BJ (cell line): ENCODE results near the gene HPN. TPM values are rescaled to one million over a fixed set of nuclear protein-coding genes. Genes with fewer than 3 reads are reported as not detected.

Source experiments
- CTCF ChIA-PET: fragments of 350-600 bp; formaldehyde crosslinking; extraction: SDS; loops from one replicate; lab custom pipeline; 2021; ENCODE audit warnings: antibody characterized with exemption, inconsistent platforms; lab: Yijun Ruan, JAX
- POLR2A ChIA-PET: fragments of 300-600 bp; sonication (Branson Sonifier 250); formaldehyde crosslinking; extraction: SDS; loops from one replicate; lab custom pipeline; 2021; ENCODE audit warnings: antibody characterized with exemption; lab: Charles Lee
- DNase-seq: peaks from one replicate; pipeline ENCODE4 v3.0.0-alpha.2; 2011; ENCODE audit warnings: low read depth
- H3K27me3 ChIP-seq: 2 replicates; pipeline ENCODE4 v1.6.0; 2011; ENCODE audit warnings: low read length; ENCODE audit not compliant: control insufficient read depth, insufficient read depth
- H3K36me3 ChIP-seq: 2 replicates; pipeline ENCODE4 v1.5.1; 2011; ENCODE audit warnings: low read length; ENCODE audit not compliant: control insufficient read depth, insufficient read depth
- H3K4me3 ChIP-seq: 2 replicates; pipeline ENCODE4 v1.5.1; 2011; ENCODE audit warnings: low read depth, mild to moderate bottlenecking, control low read depth, low read length
- CTCF ChIP-seq: IDR thresholded peaks from 2 replicates; pipeline ENCODE4 v1.5.1; 2011; ENCODE audit warnings: low read depth, mild to moderate bottlenecking, control low read depth, inconsistent platforms, low read length, moderate library complexity; ENCODE audit not compliant: insufficient read depth
- polyA plus RNA-seq: library from polyadenylated mRNA; depleted of rRNA; stranded (reverse); fragments of >200 nt; gene quantifications from 2 replicates; pipeline ENCODE4 v1.2.3, GENCODE V29; 2011

The HPN gene
- polyA plus RNA-seq, 1 experiment, result not detected

DNA sequence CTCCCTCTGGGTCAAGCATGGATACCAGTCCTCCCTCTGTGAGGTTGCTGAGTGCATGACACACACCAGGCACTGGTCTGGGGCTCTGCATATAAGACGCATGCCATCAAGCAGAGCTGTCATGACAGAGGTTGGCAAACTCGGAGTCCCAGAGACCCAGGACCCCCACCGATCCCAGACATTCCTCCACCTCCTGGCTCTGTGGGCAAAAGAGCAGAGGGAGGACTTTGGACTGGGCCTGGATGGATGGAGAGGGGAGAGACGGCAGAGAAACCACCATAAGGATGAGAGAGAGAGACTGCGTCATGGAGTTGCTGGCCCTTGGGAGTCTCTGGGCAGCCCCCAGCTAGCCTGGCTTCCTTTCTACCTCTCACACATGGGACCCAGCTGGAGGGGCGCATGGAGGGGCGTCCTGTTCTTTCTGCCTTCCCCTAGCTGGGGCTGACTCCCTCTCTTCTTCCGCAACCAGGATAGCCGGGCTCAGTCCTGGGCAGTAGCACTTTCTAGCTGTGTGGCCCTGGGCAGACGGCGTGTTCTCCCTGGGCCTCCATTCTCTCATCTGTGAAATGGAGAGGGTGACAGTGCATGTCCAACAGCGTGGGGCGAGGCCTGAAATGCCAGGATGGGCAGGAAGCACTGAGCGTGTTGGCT is 1.6 kb downstream of the HPN start:
- no peak for DNase-seq
- Histone ChIP-seq H3K27me3 (peaks cover 2% of the 10 kb centered on the region; the same call in 1 of the 2 replicates), H3K36me3 (no peaks in the 10 kb centered on the region), H3K4me3 (no peak overlapping the region)
- POLR2A ChIA-PET, result no interaction called here
- no peak for TF ChIP-seq CTCF
- CTCF ChIA-PET, result interaction anchor here (0.7 to 5.5 kb wide), 19 partner anchors 10 to 118 kb away, joined by 3 to 36 read pairs (median 12); partner anchors contain the start of genes GRAMD1A and LGI4

DNA sequence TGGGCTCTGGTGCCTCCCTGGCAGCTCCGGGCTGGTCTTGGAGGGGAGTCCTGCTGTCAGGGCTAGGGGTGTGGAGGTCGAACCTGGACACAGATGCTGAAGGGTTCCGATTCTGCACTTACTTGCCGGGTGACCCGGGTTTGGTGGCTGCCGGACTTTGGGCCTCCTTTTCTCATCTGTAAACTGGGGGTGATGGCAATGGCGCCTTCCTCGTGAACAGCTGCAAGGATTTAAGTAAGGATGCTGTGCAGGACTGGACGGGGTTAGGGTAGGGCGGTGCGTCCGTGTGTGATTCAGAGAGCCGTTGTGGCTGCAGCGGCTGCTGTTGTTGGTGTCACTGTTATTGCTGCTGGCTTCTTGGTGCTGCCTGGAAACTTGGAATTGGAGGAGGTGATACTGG is 2.4 kb downstream of the HPN start:
- H3K36me3 ChIP-seq, result no peaks in the 10 kb centered on the region
- H3K27me3 ChIP-seq, result peaks cover 2% of the 10 kb centered on the region; the same call in 1 of the 2 replicates
- DNase-seq, result no peak
- no peak overlapping the region for H3K4me3 ChIP-seq
- POLR2A ChIA-PET, result interaction anchor here (0.6 kb wide), 1 partner anchor 84 kb away, joined by 4 read pairs; no protein-coding TSS in a partner anchor
- CTCF ChIA-PET, result interaction anchor here (0.7 to 5.5 kb wide), 35 partner anchors 11 to 118 kb away, joined by 3 to 36 read pairs (median 5); partner anchors contain the start of genes FXYD1, GRAMD1A and LGI4
- no peak for TF ChIP-seq CTCF

DNA sequence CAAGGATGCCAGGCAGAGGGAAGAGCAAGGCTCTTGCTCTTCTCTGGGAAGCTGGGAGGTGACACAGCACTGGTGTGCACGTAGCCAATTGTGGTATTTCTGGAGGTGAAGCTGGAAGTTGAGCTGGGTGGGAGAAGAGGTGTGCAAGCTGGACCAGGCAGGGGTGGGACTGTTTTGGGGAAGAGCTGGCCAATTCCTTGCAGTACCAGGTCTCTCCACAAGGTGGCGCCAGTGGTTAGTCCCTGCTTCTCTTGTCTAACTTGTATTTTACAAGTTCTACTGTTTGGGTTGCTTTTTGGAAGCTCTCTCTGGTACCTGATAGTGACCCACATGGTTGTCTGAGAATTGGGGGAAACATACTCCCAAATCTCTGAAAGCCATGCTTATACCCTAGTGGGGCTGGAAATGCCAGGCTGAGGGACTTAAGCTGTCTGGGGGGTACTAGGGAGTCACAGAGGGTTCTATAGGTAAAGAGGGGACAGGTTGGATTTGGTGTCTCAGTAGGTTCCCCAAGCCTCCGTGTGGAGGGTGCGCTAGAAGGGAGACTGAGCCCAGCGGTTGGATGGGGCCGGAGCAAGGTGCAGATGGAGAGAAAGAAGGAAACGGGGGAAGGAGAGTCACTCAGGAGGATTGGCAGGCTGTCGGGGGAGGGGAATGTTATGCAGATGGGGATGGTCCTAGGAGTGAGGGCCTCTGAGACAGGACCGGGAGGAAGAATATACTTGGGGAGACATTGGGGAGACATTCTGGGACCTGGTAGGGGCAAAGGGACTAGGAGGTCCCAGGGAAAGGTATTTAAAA is 3.0 kb downstream of the HPN start:
- CTCF ChIA-PET, result interaction anchor here (0.6 to 5.5 kb wide), 36 partner anchors 10 to 117 kb away, joined by 3 to 36 read pairs (median 5); partner anchors contain the start of genes FXYD1, GRAMD1A and LGI4
- no peak overlapping the region for H3K4me3 ChIP-seq

DNA sequence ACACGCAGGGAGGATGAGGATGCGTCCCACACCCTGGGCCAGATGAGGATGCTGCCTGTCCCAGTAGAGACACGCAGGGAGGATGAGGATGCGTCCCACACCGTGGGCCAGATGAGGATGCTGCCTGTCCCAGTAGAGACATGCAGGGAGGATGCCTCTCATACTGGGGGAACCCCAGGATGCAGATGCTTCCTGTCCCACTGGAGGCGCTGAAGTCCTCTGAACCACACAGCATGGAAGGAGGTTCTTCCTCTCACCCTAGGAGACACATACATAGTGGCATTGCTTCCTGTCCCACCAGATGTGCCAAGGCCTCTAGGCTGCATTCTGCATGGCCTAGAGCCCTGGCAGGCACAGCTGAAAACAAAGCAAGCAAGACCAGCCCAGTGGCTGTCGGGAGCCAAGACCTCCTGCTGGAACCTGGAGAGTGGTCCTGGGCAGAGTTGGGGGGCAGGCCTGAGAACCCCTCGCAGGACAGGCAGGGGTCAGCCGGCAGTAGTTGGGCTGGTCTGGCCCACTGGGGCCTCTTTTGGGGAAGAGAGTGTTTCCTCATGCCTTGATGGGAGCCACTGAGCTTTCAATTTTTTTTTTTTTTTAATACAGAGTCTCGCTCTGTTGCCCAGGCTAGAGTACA is 4.3 kb downstream of the HPN start:
- POLR2A ChIA-PET, result no interaction called here
- peak; percentile 50 for TF ChIP-seq CTCF
- no peak overlapping the region for H3K4me3 ChIP-seq
- H3K36me3 ChIP-seq, result no peaks in the 10 kb centered on the region
- CTCF ChIA-PET, result interaction anchor here (0.7 to 5.6 kb wide), 11 partner anchors 8 to 228 kb away, joined by 3 to 36 read pairs (median 6); no protein-coding TSS in a partner anchor
- peaks cover 2% of the 10 kb centered on the region; the same call in 1 of the 2 replicates for H3K27me3 ChIP-seq
- no peak for DNase-seq

More for the DNA sequence above, 3.0 kb downstream of the HPN start:
- no peak for DNase-seq
- H3K36me3 ChIP-seq, result no peaks in the 10 kb centered on the region
- POLR2A ChIA-PET, result no interaction called here
- peaks cover 2% of the 10 kb centered on the region; the same call in 1 of the 2 replicates for H3K27me3 ChIP-seq
- TF ChIP-seq CTCF, result peak; percentile 96
